K562 (cell line): ENCODE measurements around the gene ZDHHC24. TPM values are rescaled to one million over a fixed set of nuclear protein-coding genes. Genes with fewer than 3 reads are reported as not detected.
A peak's percentile ranks its signal among the peaks of the same experiment; 100 is the strongest.

Experiments
- CEBPB ChIP-seq: fragments of 450-650 bp; IDR thresholded peaks from 2 replicates; pipeline ENCODE4 v1.6.1; 2016; ENCODE audit warnings: missing genetic modification characterization, missing compliant biosample characterization
- CHD1 ChIP-seq: fragments of 200-600 bp; sonication (generic); IDR thresholded peaks from one replicate; pipeline ENCODE4 v1.6.1; 2012; ENCODE audit warnings: mild to moderate bottlenecking, moderate library complexity, low read length, inconsistent platforms
- ESRRB ChIP-seq: fragments of 250-450 bp; sonication (Bioruptor Pico); IDR thresholded peaks from 2 replicates; pipeline ENCODE4 v1.5.0; 2020; ENCODE audit warnings: mild to moderate bottlenecking, moderate library complexity, borderline replicate concordance
- HIVEP1 ChIP-seq: fragments of 250-450 bp; sonication (Bioruptor Pico); IDR thresholded peaks from 2 replicates; pipeline ENCODE4 v1.4.0; 2020; ENCODE audit warnings: mild to moderate bottlenecking
- HNRNPUL1 ChIP-seq: fragments of 200-400 bp; formaldehyde crosslinking; IDR thresholded peaks from 2 replicates; pipeline ENCODE4 v1.6.1; 2017; ENCODE audit warnings: low read length
- LARP7 ChIP-seq: fragments of 450-650 bp; IDR thresholded peaks from 2 replicates; pipeline ENCODE4 v1.6.1; 2016
- MCM5 ChIP-seq: fragments of 450-650 bp; IDR thresholded peaks from 2 replicates; pipeline ENCODE4 v1.6.1; 2016; ENCODE audit warnings: low read depth
- POLR2AphosphoS2 ChIP-seq: IDR thresholded peaks from 2 replicates; pipeline ENCODE4 v1.6.1; 2012; ENCODE audit warnings: low read length, improper control_type of control experiment
- SAP30 ChIP-seq: fragments of 200-600 bp; sonication (generic); IDR thresholded peaks from 2 replicates; pipeline ENCODE4 v1.6.1; 2012; ENCODE audit warnings: borderline replicate concordance, low read depth, mild to moderate bottlenecking, moderate library complexity, low read length, control low read depth, inconsistent platforms; ENCODE audit not compliant: insufficient read depth, poor library complexity, severe bottlenecking
- SMARCC2 ChIP-seq: fragments of 450-650 bp; IDR thresholded peaks from 2 replicates; pipeline ENCODE4 v1.6.1; 2017; ENCODE audit warnings: antibody characterized with exemption, moderate library complexity, mild to moderate bottlenecking, low read depth
- TCFL5 ChIP-seq: fragments of 250-450 bp; sonication (Bioruptor Pico); conservative IDR thresholded peaks from 2 replicates; pipeline ENCODE4 v1.6.1; 2021; ENCODE audit warnings: mild to moderate bottlenecking, moderate library complexity, matching md5 sums
- U2AF1 ChIP-seq: fragments of 200-400 bp; formaldehyde crosslinking; optimal IDR thresholded peaks from 2 replicates; pipeline ENCODE3; 2017; ENCODE audit warnings: mild to moderate bottlenecking, low read depth, low read length, moderate library complexity
- ZNF143 ChIP-seq: sonication (generic); formaldehyde crosslinking; IDR thresholded peaks from 2 replicates; pipeline ENCODE4 v1.9.0; 2022; ENCODE audit warnings: mild to moderate bottlenecking, missing genetic modification reagents
- ZNF146 ChIP-seq: IDR thresholded peaks from one replicate; pipeline ENCODE4 v1.6.1; 2018; ENCODE audit warnings: missing compliant biosample characterization; ENCODE audit not compliant: unreplicated experiment
- ZNF212 ChIP-seq: fragments of 450-650 bp; formaldehyde crosslinking; IDR thresholded peaks from 2 replicates; pipeline ENCODE4 v1.4.0; 2020; ENCODE audit warnings: mild to moderate bottlenecking
- ZNF561 ChIP-seq: fragments of 450-650 bp; formaldehyde crosslinking; conservative IDR thresholded peaks from 2 replicates; pipeline ENCODE4 v1.4.0; 2020; ENCODE audit warnings: mild to moderate bottlenecking, moderate library complexity
- ZNF77 ChIP-seq: fragments of 250-450 bp; sonication (Bioruptor Pico); IDR thresholded peaks from 2 replicates; pipeline ENCODE4 v1.5.0; 2020
- polyA plus RNA-seq, 8 experiments: library from polyadenylated mRNA; depleted of rRNA in 4 of 8; stranded (reverse) in 5 of 8; unstranded in 3 of 8; fragments of >200 nt; fragmentation: Nextera tagmentation in 2 of 8; fragmentation: Illumina TruSeq in 1 of 8; extraction: Ambion mirVana in 2 of 8; extraction: Trizol in 1 of 8; gene quantifications; 2 replicates each; pipeline versions ENCODE4 v1.2.1 to v1.2.3, GENCODE V29; 2011 to 2014; ENCODE audit warnings: inconsistent platforms in 1 of 8, missing spikeins in 1 of 8
- total RNA-seq, 7 experiments: library from RNA; depleted of rRNA in 6 of 7; stranded (reverse); fragments of >200 nt in 6 of 7; fragmentation: Illumina TruSeq in 2 of 7; extraction: Trizol in 2 of 7; gene quantifications; 2 replicates each; pipeline versions ENCODE4 v1.2.1 to v1.2.3, GENCODE V29; 2011 to 2021; ENCODE audit warnings: low replicate concordance in 1 of 7
- TF ChIP-seq, protein P1 (sequence below): sonication (generic); formaldehyde crosslinking; IDR thresholded peaks from 2 replicates; pipeline ENCODE4 v1.8.0; 2022; ENCODE audit warnings: missing genetic modification reagents, mild to moderate bottlenecking, moderate library complexity, borderline replicate concordance
- TF ChIP-seq, protein P2 (sequence below): sonication (generic); formaldehyde crosslinking; IDR thresholded peaks from 2 replicates; pipeline ENCODE4 v1.9.0; 2022; ENCODE audit warnings: mild to moderate bottlenecking, missing genetic modification reagents
- TF ChIP-seq, protein P3 (sequence below): fragments of 450-650 bp; formaldehyde crosslinking; IDR thresholded peaks from 2 replicates; pipeline ENCODE4 v1.4.0; 2020; ENCODE audit warnings: mild to moderate bottlenecking
- TF ChIP-seq, protein P4 (sequence below): fragments of 250-450 bp; sonication (Bioruptor Pico); IDR thresholded peaks from 2 replicates; pipeline ENCODE4 v1.5.0; 2022; ENCODE audit warnings: mild to moderate bottlenecking
- TF ChIP-seq, protein P5 (sequence below): sonication (generic); IDR thresholded peaks from 2 replicates; pipeline ENCODE4 v1.6.1; 2016
- TF ChIP-seq, protein P6 (sequence below): fragments of 250-450 bp; sonication (Bioruptor Pico); IDR thresholded peaks from 2 replicates; pipeline ENCODE4 v1.8.0; 2021; ENCODE audit warnings: borderline replicate concordance, mild to moderate bottlenecking, moderate library complexity; ENCODE audit not compliant: poor library complexity, severe bottlenecking

Gene ZDHHC24
- total and polyA plus RNA-seq, 9 of the 15 experiments (the other 6 are each of a cell fraction or from before 2014, with no cell fraction given) = 0.45 to 11.2 (median 2.7) TPM

DNA sequence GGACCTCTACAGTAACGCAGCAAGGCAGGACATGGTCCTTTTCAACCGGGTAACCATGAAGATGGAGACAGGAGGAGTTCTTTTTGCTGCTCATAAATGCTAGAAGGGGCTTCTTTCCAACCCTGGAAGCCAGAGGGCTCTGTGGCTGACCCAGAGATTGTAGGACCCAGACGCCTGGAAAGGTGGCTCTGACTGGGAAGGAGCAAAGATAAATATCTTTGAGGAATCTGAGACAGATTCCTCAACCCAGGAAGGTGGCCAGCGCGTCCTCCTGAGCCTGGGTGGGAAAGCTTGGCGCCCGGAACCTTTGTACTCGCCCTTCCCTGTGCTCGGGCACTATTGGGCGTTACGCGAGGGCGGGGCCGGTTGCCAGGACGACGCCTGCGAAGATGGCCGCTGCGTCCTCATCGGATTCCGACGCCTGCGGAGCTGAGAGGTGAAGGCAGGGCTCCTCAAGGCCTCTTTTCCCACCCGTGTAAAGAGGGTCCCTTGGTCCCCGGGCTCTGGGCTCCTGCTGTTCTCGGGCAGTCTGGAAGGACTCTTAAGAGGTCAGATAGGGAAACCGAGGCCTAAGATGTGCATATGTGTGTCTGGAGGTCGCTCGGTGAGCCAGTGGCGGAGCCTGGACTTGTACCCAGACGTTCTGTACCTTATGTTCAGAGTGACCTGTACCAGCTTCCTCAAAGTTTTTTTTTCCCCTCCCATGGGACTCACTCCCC is 35.4 kb downstream of the ZDHHC24 start, which contains the start of gene BBS1 (continued):
- TF ChIP-seq ESRRB (CRISPR knock-in tag) (no peak), LARP7 (no peak), ZNF143 (CRISPR knock-in tag) (no peak), SAP30 (peak; percentile 91), POLR2AphosphoS2 (peak; percentile 75; the same call in 1 of the 2 replicates), U2AF1 (no peak), CEBPB (no peak), ZNF561 (CRISPR knock-in tag) (no peak), MCM5 (no peak), HIVEP1 (CRISPR knock-in tag) (no peak), HNRNPUL1 (no peak), ZNF77 (no peak), ZNF212 (CRISPR knock-in tag) (no peak), CHD1 (no peak), SMARCC2 (no peak), ZNF146 (CRISPR knock-in tag) (no peak), TCFL5 (CRISPR knock-in tag) (no peak)
- TF ChIP-seq, protein P1, sequence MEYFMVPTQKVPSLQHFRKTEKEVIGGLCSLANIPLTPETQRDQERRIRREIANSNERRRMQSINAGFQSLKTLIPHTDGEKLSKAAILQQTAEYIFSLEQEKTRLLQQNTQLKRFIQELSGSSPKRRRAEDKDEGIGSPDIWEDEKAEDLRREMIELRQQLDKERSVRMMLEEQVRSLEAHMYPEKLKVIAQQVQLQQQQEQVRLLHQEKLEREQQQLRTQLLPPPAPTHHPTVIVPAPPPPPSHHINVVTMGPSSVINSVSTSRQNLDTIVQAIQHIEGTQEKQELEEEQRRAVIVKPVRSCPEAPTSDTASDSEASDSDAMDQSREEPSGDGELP (CRISPR knock-in tag) = peak; percentile 71; the same call in 1 of the 2 replicates
- TF ChIP-seq, protein P2, sequence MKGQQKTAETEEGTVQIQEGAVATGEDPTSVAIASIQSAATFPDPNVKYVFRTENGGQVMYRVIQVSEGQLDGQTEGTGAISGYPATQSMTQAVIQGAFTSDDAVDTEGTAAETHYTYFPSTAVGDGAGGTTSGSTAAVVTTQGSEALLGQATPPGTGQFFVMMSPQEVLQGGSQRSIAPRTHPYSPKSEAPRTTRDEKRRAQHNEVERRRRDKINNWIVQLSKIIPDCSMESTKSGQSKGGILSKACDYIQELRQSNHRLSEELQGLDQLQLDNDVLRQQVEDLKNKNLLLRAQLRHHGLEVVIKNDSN (CRISPR knock-in tag) = peak; percentile 29; the same call in 1 of the 2 replicates
- TF ChIP-seq, protein P3, sequence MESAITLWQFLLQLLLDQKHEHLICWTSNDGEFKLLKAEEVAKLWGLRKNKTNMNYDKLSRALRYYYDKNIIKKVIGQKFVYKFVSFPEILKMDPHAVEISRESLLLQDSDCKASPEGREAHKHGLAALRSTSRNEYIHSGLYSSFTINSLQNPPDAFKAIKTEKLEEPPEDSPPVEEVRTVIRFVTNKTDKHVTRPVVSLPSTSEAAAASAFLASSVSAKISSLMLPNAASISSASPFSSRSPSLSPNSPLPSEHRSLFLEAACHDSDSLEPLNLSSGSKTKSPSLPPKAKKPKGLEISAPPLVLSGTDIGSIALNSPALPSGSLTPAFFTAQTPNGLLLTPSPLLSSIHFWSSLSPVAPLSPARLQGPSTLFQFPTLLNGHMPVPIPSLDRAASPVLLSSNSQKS (CRISPR knock-in tag) = no peak
- TF ChIP-seq, protein P4, sequence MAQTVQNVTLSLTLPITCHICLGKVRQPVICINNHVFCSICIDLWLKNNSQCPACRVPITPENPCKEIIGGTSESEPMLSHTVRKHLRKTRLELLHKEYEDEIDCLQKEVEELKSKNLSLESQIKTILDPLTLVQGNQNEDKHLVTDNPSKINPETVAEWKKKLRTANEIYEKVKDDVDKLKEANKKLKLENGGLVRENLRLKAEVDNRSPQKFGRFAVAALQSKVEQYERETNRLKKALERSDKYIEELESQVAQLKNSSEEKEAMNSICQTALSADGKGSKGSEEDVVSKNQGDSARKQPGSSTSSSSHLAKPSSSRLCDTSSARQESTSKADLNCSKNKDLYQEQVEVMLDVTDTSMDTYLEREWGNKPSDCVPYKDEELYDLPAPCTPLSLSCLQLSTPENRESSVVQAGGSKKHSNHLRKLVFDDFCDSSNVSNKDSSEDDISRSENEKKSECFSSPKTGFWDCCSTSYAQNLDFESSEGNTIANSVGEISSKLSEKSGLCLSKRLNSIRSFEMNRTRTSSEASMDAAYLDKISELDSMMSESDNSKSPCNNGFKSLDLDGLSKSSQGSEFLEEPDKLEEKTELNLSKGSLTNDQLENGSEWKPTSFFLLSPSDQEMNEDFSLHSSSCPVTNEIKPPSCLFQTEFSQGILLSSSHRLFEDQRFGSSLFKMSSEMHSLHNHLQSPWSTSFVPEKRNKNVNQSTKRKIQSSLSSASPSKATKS (CRISPR knock-in tag) = no peak
- TF ChIP-seq, protein P5, sequence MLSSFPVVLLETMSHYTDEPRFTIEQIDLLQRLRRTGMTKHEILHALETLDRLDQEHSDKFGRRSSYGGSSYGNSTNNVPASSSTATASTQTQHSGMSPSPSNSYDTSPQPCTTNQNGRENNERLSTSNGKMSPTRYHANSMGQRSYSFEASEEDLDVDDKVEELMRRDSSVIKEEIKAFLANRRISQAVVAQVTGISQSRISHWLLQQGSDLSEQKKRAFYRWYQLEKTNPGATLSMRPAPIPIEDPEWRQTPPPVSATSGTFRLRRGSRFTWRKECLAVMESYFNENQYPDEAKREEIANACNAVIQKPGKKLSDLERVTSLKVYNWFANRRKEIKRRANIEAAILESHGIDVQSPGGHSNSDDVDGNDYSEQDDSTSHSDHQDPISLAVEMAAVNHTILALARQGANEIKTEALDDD = no peak
- TF ChIP-seq, protein P6, sequence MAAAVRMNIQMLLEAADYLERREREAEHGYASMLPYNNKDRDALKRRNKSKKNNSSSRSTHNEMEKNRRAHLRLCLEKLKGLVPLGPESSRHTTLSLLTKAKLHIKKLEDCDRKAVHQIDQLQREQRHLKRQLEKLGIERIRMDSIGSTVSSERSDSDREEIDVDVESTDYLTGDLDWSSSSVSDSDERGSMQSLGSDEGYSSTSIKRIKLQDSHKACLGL (CRISPR knock-in tag) = no peak
